IPS-11a (cell line): ENCODE results near the gene DDX54.
"Not testable (repeated sequence)": the region's sequence is repeated elsewhere in the genome, so short reads cannot be mapped to it uniquely, and the experiment has no call there.

ENCODE experiments used
- H3K4me3 ChIP-seq: one replicate; pipeline ENCODE4 v1.5.1; 2013; ENCODE audit warnings: low read depth, low read length, control low read depth

Gene DDX54

GRCh38 chr12:113128802-113129663, 56.2 kb downstream of the DDX54 start:
- H3K4me3 ChIP-seq = no peak overlapping the region

- H3K4me3 ChIP-seq = no peak overlapping the region
Measured at GRCh38 chr12:113127791-113128199, 57.5 kb downstream of the DDX54 start.

GRCh38 chr12:113120670-113121370, 64.5 kb downstream of the DDX54 start:
- no peak overlapping the region for H3K4me3 ChIP-seq

- H3K4me3 ChIP-seq = no peak overlapping the region
Measured at GRCh38 chr12:113119980-113120669, 65.2 kb downstream of the DDX54 start.

GRCh38 chr12:113118142-113118541, 67.1 kb downstream of the DDX54 start:
- no peak overlapping the region for H3K4me3 ChIP-seq

GRCh38 chr12:113117684-113118083, 67.6 kb downstream of the DDX54 start:
- H3K4me3 ChIP-seq = not testable (repeated sequence)

- no peak overlapping the region for H3K4me3 ChIP-seq
Measured at GRCh38 chr12:113116875-113117274, 68.4 kb downstream of the DDX54 start.

- H3K4me3 ChIP-seq = no peak overlapping the region
Measured at GRCh38 chr12:113115455-113116126, 69.7 kb downstream of the DDX54 start.

- H3K4me3 ChIP-seq = no peak overlapping the region
Measured at GRCh38 chr12:113114447-113115178, 70.7 kb downstream of the DDX54 start.

GRCh38 chr12:113113397-113113796, 71.9 kb downstream of the DDX54 start:
- H3K4me3 ChIP-seq = no peak overlapping the region

GRCh38 chr12:113112043-113112899, 73.0 kb downstream of the DDX54 start:
- H3K4me3 ChIP-seq = no peak overlapping the region

- H3K4me3 ChIP-seq = no peak overlapping the region
Measured at GRCh38 chr12:113111247-113111646, 74.0 kb downstream of the DDX54 start.

- no peak overlapping the region for H3K4me3 ChIP-seq
Measured at GRCh38 chr12:113109872-113110599, 75.2 kb downstream of the DDX54 start.

GRCh38 chr12:113109360-113109759, 75.9 kb downstream of the DDX54 start:
- H3K4me3 ChIP-seq = no peak overlapping the region

- no peak overlapping the region for H3K4me3 ChIP-seq
Measured at GRCh38 chr12:113108308-113108707, 77.0 kb downstream of the DDX54 start.
